Measurements from ENCODE around the gene SAP30L. TPM values are rescaled to one million over a fixed set of nuclear protein-coding genes. Genes with fewer than 3 reads are reported as not detected.

Gene SAP30L
- total and polyA plus RNA-seq, 5 donors from 2014 or later = 30.9 to 54.9 (median 39.2) TPM

DNA sequence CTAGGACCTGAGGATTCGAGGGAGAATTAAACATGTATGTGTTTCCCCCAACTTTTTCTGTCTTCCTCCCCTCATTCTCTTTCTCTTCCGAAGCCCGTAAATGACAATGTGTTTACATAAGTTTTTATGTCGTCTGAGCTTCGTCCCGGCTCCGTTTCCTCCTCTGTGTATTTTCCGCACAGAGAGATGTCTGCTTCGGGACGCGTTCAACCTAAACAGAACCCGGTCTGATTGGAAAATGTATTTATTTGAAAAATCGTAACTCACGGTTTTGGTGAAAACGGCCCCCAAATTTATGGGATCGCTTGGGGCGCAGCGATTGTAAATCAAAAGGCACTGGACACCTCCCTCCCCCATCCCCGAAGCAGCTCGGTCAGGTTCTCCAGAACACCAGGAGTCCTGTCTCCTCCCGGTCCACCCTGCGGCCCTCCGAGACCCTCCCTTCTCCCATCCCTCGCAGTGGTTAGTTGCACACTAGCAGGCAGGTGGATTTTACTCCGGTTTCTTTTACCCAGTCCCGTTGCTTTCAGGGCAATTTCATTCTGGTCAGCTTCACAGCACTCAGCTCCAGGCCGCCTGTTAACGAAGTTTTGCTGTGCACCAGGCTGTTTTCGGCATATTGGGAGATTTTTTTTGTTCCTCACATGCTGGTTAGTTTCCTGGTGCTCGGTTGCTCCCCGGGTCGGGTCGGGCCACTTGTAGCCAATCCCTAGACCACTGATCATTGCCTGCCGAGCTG, 38.0 kb downstream of the SAP30L start:
- peak overlapping the region in 1 of 4 donors; percentile 26 for H3K4me3 Mint-ChIP-seq

GRCh38 chr5:154484393-154485095, 38.7 kb downstream of the SAP30L start:
- no peaks in the 10 kb centered on the region for H3K36me3 Mint-ChIP-seq
- Histone ChIP-seq H3K4me1 (ENCODE audit: control insufficient read depth, insufficient read depth, low read length, poor library complexity, severe bottlenecking) (peaks cover 12% of the 10 kb centered on the region), H3K27ac (ENCODE audit: insufficient read depth, low read length, poor library complexity, severe bottlenecking) (no peak overlapping the region), H3K9me3 (ENCODE audit: control insufficient read depth in 2 of 2, low read length in 2 of 2) (no peaks in the 10 kb centered on the region), H3K27me3 (ENCODE audit: control insufficient read depth, insufficient read depth, low read length) (peaks cover 67% of the 10 kb centered on the region), H3K4me3 (ENCODE audit: low read depth, low read length) (no peak overlapping the region), H3K36me3 (ENCODE audit: control insufficient read depth, insufficient read depth, low read length) (no peaks in the 10 kb centered on the region)
- no peak overlapping the region for H3K27ac Mint-ChIP-seq
- no peak overlapping the region for H3K4me3 Mint-ChIP-seq
- DNase-seq (no peak), ATAC-seq (ENCODE audit: low read depth in 2 of 2) (no peak)
- peaks cover 0 to 18% (median 12%) of the 10 kb centered on the region in 4 donors for H3K4me1 Mint-ChIP-seq
- H3K27me3 Mint-ChIP-seq = peaks cover 88% of the 10 kb centered on the region
- peaks cover 0 to 4% (median 0%) of the 10 kb centered on the region in 7 donors for H3K9me3 Mint-ChIP-seq

More for the DNA sequence above, 38.0 kb downstream of the SAP30L start:
- peaks cover 0 to 24% (median 14%) of the 10 kb centered on the region in 4 donors for H3K4me1 Mint-ChIP-seq
- Histone ChIP-seq H3K36me3 (ENCODE audit: control insufficient read depth, insufficient read depth, low read length) (no peaks in the 10 kb centered on the region), H3K27ac (ENCODE audit: insufficient read depth, low read length, poor library complexity, severe bottlenecking) (no peak overlapping the region), H3K4me3 (ENCODE audit: low read depth, low read length) (no peak overlapping the region), H3K9me3 (ENCODE audit: control insufficient read depth in 2 of 2, low read length in 2 of 2) (no peaks in the 10 kb centered on the region), H3K4me1 (ENCODE audit: control insufficient read depth, insufficient read depth, low read length, poor library complexity, severe bottlenecking) (peaks cover 19% of the 10 kb centered on the region), H3K27me3 (ENCODE audit: control insufficient read depth, insufficient read depth, low read length) (peaks cover 68% of the 10 kb centered on the region)
- DNase-seq = no peak
- H3K27ac Mint-ChIP-seq = no peak overlapping the region
- peaks cover 0 to 6% (median 0%) of the 10 kb centered on the region in 7 donors for H3K9me3 Mint-ChIP-seq
- no peaks in the 10 kb centered on the region for H3K36me3 Mint-ChIP-seq
- no peak for ATAC-seq (ENCODE audit: low read depth in 2 of 2)
- peaks cover 91% of the 10 kb centered on the region for H3K27me3 Mint-ChIP-seq

DNA sequence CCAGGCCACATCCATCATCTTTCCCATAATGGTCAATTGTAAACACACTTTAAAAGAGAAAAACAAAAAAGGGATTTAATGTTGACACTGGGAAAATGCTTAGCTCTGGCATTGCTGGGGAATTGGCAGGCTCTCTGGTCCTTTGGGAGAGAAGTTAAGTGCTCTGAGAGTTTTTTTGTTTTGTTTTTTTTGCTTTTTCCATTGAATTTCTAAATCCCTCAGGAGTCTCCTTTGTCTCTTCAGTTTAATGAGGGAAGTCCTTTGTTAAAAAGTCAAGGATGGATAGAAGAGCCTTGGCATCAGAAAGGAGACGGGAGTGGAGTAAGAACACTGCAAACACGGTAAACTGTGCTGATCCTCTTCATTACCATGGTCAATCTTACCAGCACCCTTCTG, 39.3 kb downstream of the SAP30L start:
- Histone ChIP-seq H3K9me3 (ENCODE audit: control insufficient read depth in 2 of 2, low read length in 2 of 2) (no peaks in the 10 kb centered on the region), H3K4me3 (ENCODE audit: low read depth, low read length) (no peak overlapping the region), H3K4me1 (ENCODE audit: control insufficient read depth, insufficient read depth, low read length, poor library complexity, severe bottlenecking) (peaks cover 9% of the 10 kb centered on the region), H3K27ac (ENCODE audit: insufficient read depth, low read length, poor library complexity, severe bottlenecking) (no peak overlapping the region), H3K36me3 (ENCODE audit: control insufficient read depth, insufficient read depth, low read length) (no peaks in the 10 kb centered on the region), H3K27me3 (ENCODE audit: control insufficient read depth, insufficient read depth, low read length) (peaks cover 66% of the 10 kb centered on the region)
- Mint-ChIP-seq H3K4me1 (peaks cover 0 to 15% (median 11%) of the 10 kb centered on the region in 4 donors), H3K27me3 (peaks cover 86% of the 10 kb centered on the region), H3K27ac (no peak overlapping the region), H3K9me3 (peaks cover 0 to 4% (median 0%) of the 10 kb centered on the region in 7 donors), H3K36me3 (no peaks in the 10 kb centered on the region), H3K4me3 (no peak overlapping the region)
- DNase-seq = no peak
- ATAC-seq (ENCODE audit: low read depth in 2 of 2) = no peak

GRCh38 chr5:154485850-154486426, 40.1 kb downstream of the SAP30L start:
- H3K27me3 ChIP-seq (ENCODE audit: control insufficient read depth, insufficient read depth, low read length) = peaks cover 61% of the 10 kb centered on the region

GRCh38 chr5:154486427-154486866, 40.6 kb downstream of the SAP30L start:
- peaks cover 0 to 13% (median 9%) of the 10 kb centered on the region in 4 donors for H3K4me1 Mint-ChIP-seq

More at GRCh38 chr5:154485850-154486426, 40.1 kb downstream of the SAP30L start:
- Histone ChIP-seq H3K9me3 (ENCODE audit: control insufficient read depth in 2 of 2, low read length in 2 of 2) (no peaks in the 10 kb centered on the region), H3K4me1 (ENCODE audit: control insufficient read depth, insufficient read depth, low read length, poor library complexity, severe bottlenecking) (peaks cover 9% of the 10 kb centered on the region), H3K4me3 (ENCODE audit: low read depth, low read length) (no peak overlapping the region), H3K36me3 (ENCODE audit: control insufficient read depth, insufficient read depth, low read length) (no peaks in the 10 kb centered on the region), H3K27ac (ENCODE audit: insufficient read depth, low read length, poor library complexity, severe bottlenecking) (no peak overlapping the region)
- Mint-ChIP-seq H3K27ac (no peak overlapping the region), H3K36me3 (no peaks in the 10 kb centered on the region), H3K4me1 (peaks cover 0 to 13% (median 9%) of the 10 kb centered on the region in 4 donors), H3K9me3 (peaks cover 0 to 1% (median 0%) of the 10 kb centered on the region in 7 donors), H3K4me3 (no peak overlapping the region), H3K27me3 (peaks cover 82% of the 10 kb centered on the region)
- no peak for ATAC-seq (ENCODE audit: low read depth in 2 of 2)
- no peak for DNase-seq

GRCh38 chr5:154487541-154487940, 41.7 kb downstream of the SAP30L start:
- Mint-ChIP-seq H3K4me1 (peaks cover 0 to 13% (median 9%) of the 10 kb centered on the region in 4 donors), H3K36me3 (no peaks in the 10 kb centered on the region), H3K9me3 (peaks cover 0 to 1% (median 0%) of the 10 kb centered on the region in 7 donors), H3K27ac (no peak overlapping the region), H3K27me3 (peaks cover 71% of the 10 kb centered on the region), H3K4me3 (no peak overlapping the region)
- Histone ChIP-seq H3K4me3 (ENCODE audit: low read depth, low read length) (no peak overlapping the region), H3K9me3 (ENCODE audit: control insufficient read depth in 2 of 2, low read length in 2 of 2) (no peaks in the 10 kb centered on the region), H3K27ac (ENCODE audit: insufficient read depth, low read length, poor library complexity, severe bottlenecking) (no peak overlapping the region), H3K36me3 (ENCODE audit: control insufficient read depth, insufficient read depth, low read length) (no peaks in the 10 kb centered on the region), H3K27me3 (ENCODE audit: control insufficient read depth, insufficient read depth, low read length) (peaks cover 47% of the 10 kb centered on the region), H3K4me1 (ENCODE audit: control insufficient read depth, insufficient read depth, low read length, poor library complexity, severe bottlenecking) (peaks cover 7% of the 10 kb centered on the region)
- ATAC-seq (ENCODE audit: low read depth in 2 of 2) (no peak), DNase-seq (peak in 1 of 3 donors; percentile 34)

More at GRCh38 chr5:154486427-154486866, 40.6 kb downstream of the SAP30L start:
- DNase-seq = no peak
- no peak for ATAC-seq (ENCODE audit: low read depth in 2 of 2)
- peaks cover 9% of the 10 kb centered on the region for H3K4me1 ChIP-seq (ENCODE audit: control insufficient read depth, insufficient read depth, low read length, poor library complexity, severe bottlenecking)
- H3K27ac Mint-ChIP-seq = no peak overlapping the region
- H3K36me3 ChIP-seq (ENCODE audit: control insufficient read depth, insufficient read depth, low read length) = no peaks in the 10 kb centered on the region
- peaks cover 77% of the 10 kb centered on the region for H3K27me3 Mint-ChIP-seq
- no peak overlapping the region for H3K27ac ChIP-seq (ENCODE audit: insufficient read depth, low read length, poor library complexity, severe bottlenecking)
- no peak overlapping the region for H3K4me3 Mint-ChIP-seq
- H3K9me3 ChIP-seq (ENCODE audit: control insufficient read depth in 2 of 2, low read length in 2 of 2) = no peaks in the 10 kb centered on the region
- H3K9me3 Mint-ChIP-seq = peaks cover 0 to 1% (median 0%) of the 10 kb centered on the region in 7 donors
- no peaks in the 10 kb centered on the region for H3K36me3 Mint-ChIP-seq
- H3K4me3 ChIP-seq (ENCODE audit: low read depth, low read length) = no peak overlapping the region
- peaks cover 56% of the 10 kb centered on the region for H3K27me3 ChIP-seq (ENCODE audit: control insufficient read depth, insufficient read depth, low read length)

DNA sequence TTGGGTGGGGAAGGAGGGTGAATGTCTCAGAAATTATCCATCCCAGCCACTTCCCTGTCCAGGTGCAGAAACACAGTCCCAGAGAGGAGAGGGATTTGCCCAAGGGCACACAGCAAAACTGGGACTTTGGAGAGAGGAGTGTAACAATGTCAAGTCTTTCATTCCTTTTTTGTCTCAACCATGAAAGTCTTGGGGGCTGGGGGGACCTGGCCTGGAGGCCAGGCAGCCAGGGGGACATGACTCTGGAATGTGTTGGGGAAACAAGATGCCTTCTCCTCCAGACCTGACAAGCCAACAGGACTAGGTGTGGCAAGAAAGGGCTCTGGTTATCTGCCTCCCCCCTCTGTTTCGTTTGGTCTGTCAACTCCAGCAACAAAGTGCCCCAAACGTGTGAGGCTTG, 46.1 kb downstream of the SAP30L start:
- H3K9me3 ChIP-seq (ENCODE audit: control insufficient read depth in 2 of 2, low read length in 2 of 2) = no peaks in the 10 kb centered on the region

More for the DNA sequence above, 46.1 kb downstream of the SAP30L start:
- no peak overlapping the region for H3K27ac Mint-ChIP-seq
- no peak overlapping the region for H3K4me3 Mint-ChIP-seq
- no peaks in the 10 kb centered on the region for H3K9me3 Mint-ChIP-seq
- Histone ChIP-seq H3K27ac (ENCODE audit: insufficient read depth, low read length, poor library complexity, severe bottlenecking) (no peak overlapping the region), H3K27me3 (ENCODE audit: control insufficient read depth, insufficient read depth, low read length) (peaks cover 26% of the 10 kb centered on the region), H3K36me3 (ENCODE audit: control insufficient read depth, insufficient read depth, low read length) (no peaks in the 10 kb centered on the region), H3K4me3 (ENCODE audit: low read depth, low read length) (no peak overlapping the region), H3K4me1 (ENCODE audit: control insufficient read depth, insufficient read depth, low read length, poor library complexity, severe bottlenecking) (no peaks in the 10 kb centered on the region)
- no peak for ATAC-seq (ENCODE audit: low read depth in 2 of 2)
- H3K27me3 Mint-ChIP-seq = peaks cover 44% of the 10 kb centered on the region
- peaks cover 0 to 5% (median 0%) of the 10 kb centered on the region in 4 donors for H3K4me1 Mint-ChIP-seq
- no peak for DNase-seq
- no peaks in the 10 kb centered on the region for H3K36me3 Mint-ChIP-seq

Measured in CD4-positive, CD25-positive, alpha-beta regulatory T cell (primary cell).